K562 (cell line): ENCODE data around the gene RIPOR2. TPM values are rescaled to one million over a fixed set of nuclear protein-coding genes. Genes with fewer than 3 reads are reported as not detected.

Source experiments
- ATAC-seq: fragments of 200-7000 bp; cut with Tn5 transposase; 3 replicates; pipeline ENCODE4 v1.9.1; 2020; ENCODE audit warnings: moderate library complexity
- BruUV-seq: library from RNA; stranded (reverse); fragments of 400-500 nt; replicated peaks from 2 replicates; lab custom pipeline; 2021; lab: Mats Ljungman, UMichigan
- CTCF ChIA-PET: fragments of 300-600 bp; formaldehyde crosslinking; extraction: SDS; loops from one replicate; lab custom pipeline; 2021; ENCODE audit warnings: low intra/inter-chr PET ratio; lab: Yijun Ruan, JAX
- POLR2A ChIA-PET: fragments of 300-600, 350-650 bp; sonication (Branson Sonifier 250); formaldehyde crosslinking; extraction: SDS; loops from one replicate; lab custom pipeline; 2021; ENCODE audit warnings: antibody characterized with exemption, inconsistent platforms; lab: Yijun Ruan, JAX
- DNase-seq, 4 experiments: peaks; one replicate each; pipeline versions ENCODE4 v3.0.0 to v3.0.0-alpha.2; 2011 to 2018; ENCODE audit warnings: low spot score in 3 of 4, mixed read lengths in 3 of 4; ENCODE audit errors: extremely low read depth in 1 of 4
- FAIRE-seq: peaks from 2 replicates; lab custom pipeline; 2011; peaks lifted over from hg19 to GRCh38; lab: Jason Lieb, UNC
- H2AFZ ChIP-seq: 2 replicates; pipeline ENCODE4 v1.6.0; 2011; ENCODE audit warnings: low read depth, low read length, control low read depth, inconsistent platforms
- H3K27ac ChIP-seq: fragments of 200-600 bp; 3 replicates; pipeline ENCODE4 v1.8.0; 2011; ENCODE audit warnings: low read depth, mild to moderate bottlenecking, control low read depth, inconsistent platforms, low read length, moderate library complexity, mixed read lengths; ENCODE audit errors: extremely low read depth
- H3K27me3 ChIP-seq, 2 experiments: fragments of 300-600 bp in 1 of 2; 2 replicates in 1 of 2; 3 replicates in 1 of 2; pipeline versions ENCODE4 v1.6.0 to v1.8.0; 2011; ENCODE audit warnings: inconsistent platforms in 2 of 2, low read length in 2 of 2, mild to moderate bottlenecking in 1 of 2, mixed read lengths in 1 of 2, moderate library complexity in 1 of 2; ENCODE audit not compliant: control insufficient read depth in 2 of 2, insufficient read depth in 2 of 2
- H3K36me3 ChIP-seq: fragments of 300-600 bp; 3 replicates; pipeline ENCODE4 v1.8.0; 2011; ENCODE audit warnings: mild to moderate bottlenecking, low read length, inconsistent platforms; ENCODE audit not compliant: control insufficient read depth, insufficient read depth
- H3K4me1 ChIP-seq, 2 experiments: fragments of 200-600 bp in 1 of 2; replicated peaks in 1 of 2; 2 replicates in 1 of 2; 3 replicates in 1 of 2; pipeline versions ENCODE4 v1.5.1 to v1.8.0; 2011; ENCODE audit warnings: inconsistent platforms in 2 of 2, low read length in 2 of 2, mild to moderate bottlenecking in 1 of 2, mixed read lengths in 1 of 2, moderate library complexity in 1 of 2; ENCODE audit not compliant: control insufficient read depth in 2 of 2, insufficient read depth in 2 of 2
- H3K4me2 ChIP-seq: 2 replicates; pipeline ENCODE4 v1.6.1; 2011; ENCODE audit warnings: low read length, control low read depth, inconsistent platforms, mixed read lengths; ENCODE audit not compliant: insufficient read depth
- H3K4me3 ChIP-seq: fragments of 200-600 bp; sonication (generic), shearing (Covaris generic); 2 replicates; pipeline ENCODE4 v1.5.1; 2016; ENCODE audit warnings: control low read depth, inconsistent platforms
- H3K79me2 ChIP-seq: fragments of 200-600 bp; 3 replicates; pipeline ENCODE4 v1.8.0; 2011; ENCODE audit warnings: low read length, inconsistent platforms; ENCODE audit not compliant: control insufficient read depth, insufficient read depth
- H3K9ac ChIP-seq, 2 experiments: 2 replicates each; pipeline versions ENCODE4 v1.6.0 to v1.6.1; 2011; ENCODE audit warnings: low read depth in 2 of 2, low read length in 2 of 2, control low read depth in 1 of 2, inconsistent platforms in 1 of 2, mild to moderate bottlenecking in 1 of 2, mixed read lengths in 1 of 2; ENCODE audit not compliant: insufficient read depth in 1 of 2
- H3K9me1 ChIP-seq: one replicate; pipeline ENCODE4 v1.6.0; 2011; ENCODE audit warnings: inconsistent platforms, mild to moderate bottlenecking, low read length, moderate library complexity; ENCODE audit not compliant: control insufficient read depth, insufficient read depth
- H3K9me3 ChIP-seq: replicated peaks from 2 replicates; pipeline ENCODE4 v1.5.1; 2011; ENCODE audit warnings: low read depth, low read length, inconsistent platforms; ENCODE audit not compliant: control insufficient read depth, insufficient read depth
- H4K20me1 ChIP-seq: replicated peaks from 2 replicates; pipeline ENCODE4 v1.6.1; 2011; ENCODE audit warnings: low read length, inconsistent platforms, mixed read lengths; ENCODE audit not compliant: control insufficient read depth, insufficient read depth
- BRCA1 ChIP-seq, 2 experiments: fragments of 450-650 bp in 1 of 2; sonication (generic) in 1 of 2; formaldehyde crosslinking in 1 of 2; IDR thresholded peaks; 2 replicates each; pipeline versions ENCODE4 v1.5.0 to v1.6.1; 2017 to 2020; ENCODE audit warnings: mild to moderate bottlenecking in 1 of 2, missing genetic modification reagents in 1 of 2
- BRD9 ChIP-seq: fragments of 450-650 bp; IDR thresholded peaks from 2 replicates; pipeline ENCODE4 v1.6.1; 2018; ENCODE audit warnings: low read depth; ENCODE audit not compliant: partially characterized antibody
- GMEB1 ChIP-seq: fragments of 250-450 bp; sonication (Bioruptor Pico); IDR thresholded peaks from 2 replicates; pipeline ENCODE4 v1.4.0; 2020; ENCODE audit warnings: mild to moderate bottlenecking
- ILK ChIP-seq: fragments of 450-650 bp; IDR thresholded peaks from 2 replicates; pipeline ENCODE4 v1.6.1; 2016; ENCODE audit warnings: missing genetic modification characterization, low read depth, mild to moderate bottlenecking, missing compliant biosample characterization, moderate library complexity, borderline replicate concordance
- LARP7 ChIP-seq: fragments of 450-650 bp; IDR thresholded peaks from 2 replicates; pipeline ENCODE4 v1.6.1; 2016
- PCBP2 ChIP-seq: fragments of 200-400 bp; formaldehyde crosslinking; IDR thresholded peaks from 2 replicates; pipeline ENCODE4 v1.6.1; 2018; ENCODE audit warnings: low read length, low read depth, mild to moderate bottlenecking, moderate library complexity; ENCODE audit not compliant: poor library complexity, severe bottlenecking
- PRPF4 ChIP-seq: fragments of 200-400 bp; formaldehyde crosslinking; IDR thresholded peaks from one replicate; pipeline ENCODE4 v1.6.1; 2017; ENCODE audit warnings: low read length, low read depth, mild to moderate bottlenecking; ENCODE audit not compliant: insufficient read depth, poor library complexity, severe bottlenecking
- XRCC3 ChIP-seq: fragments of 450-650 bp; IDR thresholded peaks from 2 replicates; pipeline ENCODE4 v1.6.1; 2017; ENCODE audit warnings: mild to moderate bottlenecking, moderate library complexity
- ZBTB8A ChIP-seq: fragments of 450-650 bp; IDR thresholded peaks from 2 replicates; pipeline ENCODE4 v1.6.1; 2018; ENCODE audit warnings: mild to moderate bottlenecking, moderate library complexity; ENCODE audit not compliant: partially characterized antibody
- ZC3H8 ChIP-seq: fragments of 450-650 bp; IDR thresholded peaks from 2 replicates; pipeline ENCODE4 v1.6.1; 2017
- ZNF354B ChIP-seq: fragments of 250-450 bp; sonication (Bioruptor Pico); IDR thresholded peaks from 2 replicates; pipeline ENCODE4 v1.4.0; 2020
- ZNF444 ChIP-seq: fragments of 250-450 bp; sonication (Bioruptor Pico); IDR thresholded peaks from 2 replicates; pipeline ENCODE4 v1.4.0; 2020; ENCODE audit warnings: mild to moderate bottlenecking, moderate library complexity
- WGBS: fragments of 100-300 bp; shearing (Covaris generic); methylation state at CpG from one replicate; pipeline ENCODE4 v1.1.6; 2016; ENCODE audit warnings: low coverage, mixed read lengths; ENCODE audit not compliant: insufficient coverage; ENCODE audit errors: missing lambda C conversion rate; 5-methylcytosine and 5-hydroxymethylcytosine counted together
- in situ Hi-C: fragments of 300-500 bp; cut with MboI; formaldehyde crosslinking; loops from 4 replicates; pipeline ENCODE4 v1.15.0; 2018; ENCODE audit warnings: inconsistent platforms, mixed read lengths
- intact Hi-C: fragments of 100-400 bp; cut with micrococcal nuclease; formaldehyde crosslinking; loops from 2 replicates; pipeline ENCODE4 v1.14.2; 2022
- polyA plus RNA-seq, 8 experiments: library from polyadenylated mRNA; depleted of rRNA in 4 of 8; stranded (reverse) in 5 of 8; unstranded in 3 of 8; fragments of >200 nt; fragmentation: Nextera tagmentation in 2 of 8; fragmentation: Illumina TruSeq in 1 of 8; extraction: Ambion mirVana in 2 of 8; extraction: Trizol in 1 of 8; gene quantifications; 2 replicates each; pipeline versions ENCODE4 v1.2.1 to v1.2.3, GENCODE V29; 2011 to 2014; ENCODE audit warnings: inconsistent platforms in 1 of 8, missing spikeins in 1 of 8
- total RNA-seq, 7 experiments: library from RNA; depleted of rRNA in 6 of 7; stranded (reverse); fragments of >200 nt in 6 of 7; fragmentation: Illumina TruSeq in 2 of 7; extraction: Trizol in 2 of 7; gene quantifications; 2 replicates each; pipeline versions ENCODE4 v1.2.1 to v1.2.3, GENCODE V29; 2011 to 2021; ENCODE audit warnings: low replicate concordance in 1 of 7

Gene RIPOR2
- total and polyA plus RNA-seq, 9 of the 15 experiments (the other 6 are each of a cell fraction or from before 2014, with no cell fraction given) = 0.04 to 1.0 (median 0.47) TPM; not detected in 2

DNA sequence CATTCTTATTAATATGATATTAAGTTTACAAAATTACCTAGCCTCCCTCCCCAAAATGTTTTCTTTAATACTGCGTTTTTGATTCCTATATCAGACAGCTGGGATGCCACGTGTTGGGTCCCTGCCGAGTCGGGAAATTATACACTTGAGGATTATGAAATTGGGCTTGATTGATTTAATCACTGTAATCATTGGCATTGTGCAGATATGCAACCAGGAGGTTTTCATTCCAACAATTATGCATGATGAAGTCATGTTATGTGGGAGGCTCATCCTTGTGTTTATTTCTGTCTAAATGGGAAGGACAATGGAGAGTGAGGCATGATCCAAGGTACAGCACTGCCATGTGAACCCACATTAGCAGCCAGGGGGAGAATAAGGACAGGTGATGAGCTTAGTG is 30.6 kb upstream of the RIPOR2 start:
- Histone ChIP-seq H3K27ac (no peak overlapping the region), H3K9ac (no peak overlapping the region), H3K4me2 (no peak overlapping the region), H3K9me3 (no peaks in the 10 kb centered on the region), H3K9me1 (no peaks in the 10 kb centered on the region), H3K4me3 (no peak overlapping the region), H3K36me3 (no peaks in the 10 kb centered on the region), H4K20me1 (no peaks in the 10 kb centered on the region), H2AFZ (no peak overlapping the region), H3K4me1 (no peaks in the 10 kb centered on the region), H3K79me2 (no peaks in the 10 kb centered on the region), H3K27me3 (peaks cover 0 to 8% of the 10 kb centered on the region in 2 experiments; a peak in 3 of 5 replicates)
- intact Hi-C loops (no loop called here), in situ Hi-C loops (no loop called here)
- FAIRE-seq = no peak
- ChIA-PET POLR2A (no interaction called here), CTCF (no interaction called here)
- TF ChIP-seq PRPF4 (no peak), LARP7 (no peak), GMEB1 (CRISPR knock-in tag) (no peak), BRD9 (no peak), PCBP2 (no peak), ZNF354B (CRISPR knock-in tag) (no peak), ZBTB8A (no peak), XRCC3 (no peak), BRCA1 (IDR thresholded peaks at IDR 0.05) (no peak), BRCA1 (CRISPR knock-in tag; IDR thresholded peaks at IDR 0.05) (no peak), ZC3H8 (no peak), ILK (tag) (no peak), ZNF444 (CRISPR knock-in tag) (no peak)
- WGBS = 1% methylated on average over 4 of the region's 4 CpGs
- BruUV-seq = no TSS peak
- ATAC-seq = no peak
- no peak for DNase-seq
